K562 (cell line): ENCODE results near the gene PPAN. TPM values are rescaled to one million over a fixed set of nuclear protein-coding genes. Genes with fewer than 3 reads are reported as not detected.

Source experiments
- ATAC-seq: fragments of 200-7000 bp; cut with Tn5 transposase; 3 replicates; pipeline ENCODE4 v1.9.1; 2020; ENCODE audit warnings: moderate library complexity
- BruUV-seq: library from RNA; stranded (reverse); fragments of 400-500 nt; replicated peaks from 2 replicates; lab custom pipeline; 2021; lab: Mats Ljungman, UMichigan
- CTCF ChIA-PET: fragments of 300-600 bp; formaldehyde crosslinking; extraction: SDS; loops from one replicate; lab custom pipeline; 2021; ENCODE audit warnings: low intra/inter-chr PET ratio; lab: Yijun Ruan, JAX
- POLR2A ChIA-PET: fragments of 300-600, 350-650 bp; sonication (Branson Sonifier 250); formaldehyde crosslinking; extraction: SDS; loops from one replicate; lab custom pipeline; 2021; ENCODE audit warnings: antibody characterized with exemption, inconsistent platforms; lab: Yijun Ruan, JAX
- DNase-seq, 4 experiments: peaks; one replicate each; pipeline versions ENCODE4 v3.0.0 to v3.0.0-alpha.2; 2011 to 2018; ENCODE audit warnings: low spot score in 3 of 4, mixed read lengths in 3 of 4; ENCODE audit errors: extremely low read depth in 1 of 4
- FAIRE-seq: peaks from 2 replicates; lab custom pipeline; 2011; peaks lifted over from hg19 to GRCh38; lab: Jason Lieb, UNC
- H2AFZ ChIP-seq: 2 replicates; pipeline ENCODE4 v1.6.0; 2011; ENCODE audit warnings: low read depth, low read length, control low read depth, inconsistent platforms
- H3K27ac ChIP-seq: fragments of 200-600 bp; 3 replicates; pipeline ENCODE4 v1.8.0; 2011; ENCODE audit warnings: low read depth, mild to moderate bottlenecking, control low read depth, inconsistent platforms, low read length, moderate library complexity, mixed read lengths; ENCODE audit errors: extremely low read depth
- H3K27me3 ChIP-seq, 2 experiments: fragments of 300-600 bp in 1 of 2; 2 replicates in 1 of 2; 3 replicates in 1 of 2; pipeline versions ENCODE4 v1.6.0 to v1.8.0; 2011; ENCODE audit warnings: inconsistent platforms in 2 of 2, low read length in 2 of 2, mild to moderate bottlenecking in 1 of 2, mixed read lengths in 1 of 2, moderate library complexity in 1 of 2; ENCODE audit not compliant: control insufficient read depth in 2 of 2, insufficient read depth in 2 of 2
- H3K36me3 ChIP-seq: fragments of 300-600 bp; 3 replicates; pipeline ENCODE4 v1.8.0; 2011; ENCODE audit warnings: mild to moderate bottlenecking, low read length, inconsistent platforms; ENCODE audit not compliant: control insufficient read depth, insufficient read depth
- H3K4me1 ChIP-seq, 2 experiments: fragments of 200-600 bp in 1 of 2; replicated peaks in 1 of 2; 2 replicates in 1 of 2; 3 replicates in 1 of 2; pipeline versions ENCODE4 v1.5.1 to v1.8.0; 2011; ENCODE audit warnings: inconsistent platforms in 2 of 2, low read length in 2 of 2, mild to moderate bottlenecking in 1 of 2, mixed read lengths in 1 of 2, moderate library complexity in 1 of 2; ENCODE audit not compliant: control insufficient read depth in 2 of 2, insufficient read depth in 2 of 2
- H3K4me2 ChIP-seq: 2 replicates; pipeline ENCODE4 v1.6.1; 2011; ENCODE audit warnings: low read length, control low read depth, inconsistent platforms, mixed read lengths; ENCODE audit not compliant: insufficient read depth
- H3K4me3 ChIP-seq: fragments of 200-600 bp; sonication (generic), shearing (Covaris generic); 2 replicates; pipeline ENCODE4 v1.5.1; 2016; ENCODE audit warnings: control low read depth, inconsistent platforms
- H3K79me2 ChIP-seq: fragments of 200-600 bp; 3 replicates; pipeline ENCODE4 v1.8.0; 2011; ENCODE audit warnings: low read length, inconsistent platforms; ENCODE audit not compliant: control insufficient read depth, insufficient read depth
- H3K9ac ChIP-seq, 2 experiments: 2 replicates each; pipeline versions ENCODE4 v1.6.0 to v1.6.1; 2011; ENCODE audit warnings: low read depth in 2 of 2, low read length in 2 of 2, control low read depth in 1 of 2, inconsistent platforms in 1 of 2, mild to moderate bottlenecking in 1 of 2, mixed read lengths in 1 of 2; ENCODE audit not compliant: insufficient read depth in 1 of 2
- H3K9me1 ChIP-seq: one replicate; pipeline ENCODE4 v1.6.0; 2011; ENCODE audit warnings: inconsistent platforms, mild to moderate bottlenecking, low read length, moderate library complexity; ENCODE audit not compliant: control insufficient read depth, insufficient read depth
- H3K9me3 ChIP-seq: replicated peaks from 2 replicates; pipeline ENCODE4 v1.5.1; 2011; ENCODE audit warnings: low read depth, low read length, inconsistent platforms; ENCODE audit not compliant: control insufficient read depth, insufficient read depth
- H4K20me1 ChIP-seq: replicated peaks from 2 replicates; pipeline ENCODE4 v1.6.1; 2011; ENCODE audit warnings: low read length, inconsistent platforms, mixed read lengths; ENCODE audit not compliant: control insufficient read depth, insufficient read depth
- ASH1L ChIP-seq: fragments of 450-650 bp; IDR thresholded peaks from 2 replicates; pipeline ENCODE4 v1.6.1; 2018; ENCODE audit warnings: borderline replicate concordance, mild to moderate bottlenecking, low read depth; ENCODE audit not compliant: partially characterized antibody
- CHD1 ChIP-seq: fragments of 200-600 bp; sonication (generic); IDR thresholded peaks from one replicate; pipeline ENCODE4 v1.6.1; 2012; ENCODE audit warnings: mild to moderate bottlenecking, moderate library complexity, low read length, inconsistent platforms
- CTBP1 ChIP-seq: fragments of 450-650 bp; IDR thresholded peaks from 2 replicates; pipeline ENCODE4 v1.6.1; 2016; ENCODE audit warnings: borderline replicate concordance
- DIDO1 ChIP-seq: fragments of 450-650 bp; IDR thresholded peaks from 2 replicates; pipeline ENCODE4 v1.6.1; 2016; ENCODE audit warnings: low read depth, missing biosample characterization, missing genetic modification characterization
- ELF4 ChIP-seq: fragments of 450-650 bp; formaldehyde crosslinking; IDR thresholded peaks from 2 replicates; pipeline ENCODE4 v1.4.0; 2022; ENCODE audit warnings: missing genetic modification characterization
- FOXA1 ChIP-seq: fragments of 450-650 bp; IDR thresholded peaks from 2 replicates; pipeline ENCODE4 v1.6.1; 2016; ENCODE audit warnings: mild to moderate bottlenecking, borderline replicate concordance
- MED1 ChIP-seq: sonication (generic); formaldehyde crosslinking; IDR thresholded peaks from 2 replicates; pipeline ENCODE4 v1.8.1; 2023; ENCODE audit warnings: missing genetic modification reagents, borderline replicate concordance
- OTX1 ChIP-seq: fragments of 450-650 bp; formaldehyde crosslinking; IDR thresholded peaks from 2 replicates; pipeline ENCODE4 v1.4.0; 2022; ENCODE audit warnings: mild to moderate bottlenecking
- SMARCA4 ChIP-seq: fragments of 450-650 bp; IDR thresholded peaks from 2 replicates; pipeline ENCODE4 v1.6.1; 2016
- TRIM28 ChIP-seq: fragments of 450-650 bp; IDR thresholded peaks from 2 replicates; pipeline ENCODE4 v1.6.1; 2017
- ZFP1 ChIP-seq: fragments of 450-650 bp; formaldehyde crosslinking; IDR thresholded peaks from 2 replicates; pipeline ENCODE4 v1.4.0; 2020; ENCODE audit warnings: mild to moderate bottlenecking, mixed read lengths
- ZKSCAN1 ChIP-seq: fragments of 150-350 bp; IDR thresholded peaks from 2 replicates; pipeline ENCODE4 v1.6.1; 2016; ENCODE audit warnings: low read depth, low read length
- ZNF282 ChIP-seq: sonication (generic); formaldehyde crosslinking; IDR thresholded peaks from 2 replicates; pipeline ENCODE4 v1.8.1; 2023; ENCODE audit warnings: missing genetic modification reagents
- ZNF347 ChIP-seq: fragments of 450-650 bp; formaldehyde crosslinking; IDR thresholded peaks from 2 replicates; pipeline ENCODE4 v1.4.0; 2020; ENCODE audit warnings: low read depth, mild to moderate bottlenecking, moderate library complexity
- ZNF507 ChIP-seq: conservative IDR thresholded peaks from 2 replicates; pipeline ENCODE4 v1.6.1; 2017; ENCODE audit warnings: missing genetic modification characterization, missing compliant biosample characterization
- ZNF583 ChIP-seq: fragments of 250-450 bp; sonication (Bioruptor Pico); IDR thresholded peaks from 2 replicates; pipeline ENCODE4 v1.4.0; 2020
- in situ Hi-C: fragments of 300-500 bp; cut with MboI; formaldehyde crosslinking; loops from 4 replicates; pipeline ENCODE4 v1.15.0; 2018; ENCODE audit warnings: inconsistent platforms, mixed read lengths
- intact Hi-C: fragments of 100-400 bp; cut with micrococcal nuclease; formaldehyde crosslinking; loops from 2 replicates; pipeline ENCODE4 v1.14.2; 2022
- polyA plus RNA-seq, 8 experiments: library from polyadenylated mRNA; depleted of rRNA in 4 of 8; stranded (reverse) in 5 of 8; unstranded in 3 of 8; fragments of >200 nt; fragmentation: Nextera tagmentation in 2 of 8; fragmentation: Illumina TruSeq in 1 of 8; extraction: Ambion mirVana in 2 of 8; extraction: Trizol in 1 of 8; gene quantifications; 2 replicates each; pipeline versions ENCODE4 v1.2.1 to v1.2.3, GENCODE V29; 2011 to 2014; ENCODE audit warnings: inconsistent platforms in 1 of 8, missing spikeins in 1 of 8
- total RNA-seq, 7 experiments: library from RNA; depleted of rRNA in 6 of 7; stranded (reverse); fragments of >200 nt in 6 of 7; fragmentation: Illumina TruSeq in 2 of 7; extraction: Trizol in 2 of 7; gene quantifications; 2 replicates each; pipeline versions ENCODE4 v1.2.1 to v1.2.3, GENCODE V29; 2011 to 2021; ENCODE audit warnings: low replicate concordance in 1 of 7
- TF ChIP-seq, protein P1 (sequence below): fragments of 450-650 bp; formaldehyde crosslinking; conservative IDR thresholded peaks from 2 replicates; pipeline ENCODE4 v1.4.0; 2022; ENCODE audit warnings: mild to moderate bottlenecking, missing genetic modification characterization
- TF ChIP-seq, protein P2 (sequence below): fragments of 450-650 bp; IDR thresholded peaks from 2 replicates; pipeline ENCODE4 v1.6.1; 2014; ENCODE audit warnings: low read depth, mild to moderate bottlenecking, moderate library complexity, borderline replicate concordance
- TF ChIP-seq, protein P3 (sequence below): fragments of 150-350 bp; IDR thresholded peaks from 2 replicates; pipeline ENCODE4 v1.6.1; 2014; ENCODE audit warnings: low read depth, mild to moderate bottlenecking, low read length, borderline replicate concordance

PPAN gene
- total and polyA plus RNA-seq, 9 of the 15 experiments (the other 6 are each of a cell fraction or from before 2014, with no cell fraction given), result 2.2 to 129 (median 59.1) TPM

DNA sequence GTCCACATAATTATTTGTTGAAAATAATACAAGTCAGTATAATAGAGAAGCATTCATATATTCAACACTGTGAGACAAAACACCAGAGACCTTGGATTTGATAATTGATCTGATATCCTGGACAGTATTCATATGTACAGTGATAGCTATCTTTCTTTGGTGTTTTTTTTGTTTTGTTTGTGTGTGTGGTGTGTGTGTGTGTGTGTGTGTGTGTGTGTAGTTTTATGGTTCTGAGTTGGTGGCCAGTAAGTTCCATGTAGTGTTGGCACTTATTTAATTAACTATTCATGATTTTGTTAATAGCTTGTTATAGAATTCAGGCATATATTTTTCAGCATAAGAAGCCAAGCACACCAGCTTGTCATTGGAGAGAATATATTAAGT, 2.0 kb upstream of the PPAN start:
- Histone ChIP-seq H2AFZ (peak overlapping the region; percentile 75), H3K9me1 (no peaks in the 10 kb centered on the region), H3K4me3 (no peak overlapping the region), H3K4me1 (peaks cover 34 to 41% of the 10 kb centered on the region in 2 experiments), H3K9me3 (no peaks in the 10 kb centered on the region), H3K9ac (peak overlapping the region in 1 of 2 experiments; percentile 45; a peak in 2 of 4 replicates), H3K79me2 (peaks cover 31% of the 10 kb centered on the region), H3K27me3 (no peaks in the 10 kb centered on the region), H3K4me2 (no peak overlapping the region), H4K20me1 (no peaks in the 10 kb centered on the region), H3K36me3 (peaks cover 22% of the 10 kb centered on the region), H3K27ac (peak overlapping the region; percentile 74; the same call in 2 of the 3 replicates)
- peak in 1 of 4 experiments; percentile 1 for DNase-seq
- no peak for ATAC-seq
- no peak for FAIRE-seq
- in situ Hi-C loops (no loop called here), intact Hi-C loops (no loop called here)
- ChIA-PET CTCF (no interaction called here), POLR2A (interaction anchor here (1.0 to 1.4 kb wide), 2 partner anchors 10 to 11 kb away, joined by 3 read pairs; no protein-coding TSS in a partner anchor)
- BruUV-seq, result no TSS peak
- no peak for TF ChIP-seq DIDO1 (tag)
- TF ChIP-seq, protein P1, sequence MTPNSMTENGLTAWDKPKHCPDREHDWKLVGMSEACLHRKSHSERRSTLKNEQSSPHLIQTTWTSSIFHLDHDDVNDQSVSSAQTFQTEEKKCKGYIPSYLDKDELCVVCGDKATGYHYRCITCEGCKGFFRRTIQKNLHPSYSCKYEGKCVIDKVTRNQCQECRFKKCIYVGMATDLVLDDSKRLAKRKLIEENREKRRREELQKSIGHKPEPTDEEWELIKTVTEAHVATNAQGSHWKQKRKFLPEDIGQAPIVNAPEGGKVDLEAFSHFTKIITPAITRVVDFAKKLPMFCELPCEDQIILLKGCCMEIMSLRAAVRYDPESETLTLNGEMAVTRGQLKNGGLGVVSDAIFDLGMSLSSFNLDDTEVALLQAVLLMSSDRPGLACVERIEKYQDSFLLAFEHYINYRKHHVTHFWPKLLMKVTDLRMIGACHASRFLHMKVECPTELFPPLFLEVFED, result 0 out of 2 replicates have a peak, but pooled peaks have one; percentile 33
- no peak for TF ChIP-seq TRIM28
- TF ChIP-seq, protein P2, sequence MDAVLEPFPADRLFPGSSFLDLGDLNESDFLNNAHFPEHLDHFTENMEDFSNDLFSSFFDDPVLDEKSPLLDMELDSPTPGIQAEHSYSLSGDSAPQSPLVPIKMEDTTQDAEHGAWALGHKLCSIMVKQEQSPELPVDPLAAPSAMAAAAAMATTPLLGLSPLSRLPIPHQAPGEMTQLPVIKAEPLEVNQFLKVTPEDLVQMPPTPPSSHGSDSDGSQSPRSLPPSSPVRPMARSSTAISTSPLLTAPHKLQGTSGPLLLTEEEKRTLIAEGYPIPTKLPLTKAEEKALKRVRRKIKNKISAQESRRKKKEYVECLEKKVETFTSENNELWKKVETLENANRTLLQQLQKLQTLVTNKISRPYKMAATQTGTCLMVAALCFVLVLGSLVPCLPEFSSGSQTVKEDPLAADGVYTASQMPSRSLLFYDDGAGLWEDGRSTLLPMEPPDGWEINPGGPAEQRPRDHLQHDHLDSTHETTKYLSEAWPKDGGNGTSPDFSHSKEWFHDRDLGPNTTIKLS, result no peak
- peak; percentile 71; the same call in 1 of the 2 replicates for TF ChIP-seq OTX1 (CRISPR knock-in tag)
- no peak for TF ChIP-seq ZNF583 (CRISPR knock-in tag)
- no peak for TF ChIP-seq CHD1
- no peak for TF ChIP-seq ZNF282 (CRISPR knock-in tag)
- TF ChIP-seq CTBP1, result no peak
- TF ChIP-seq SMARCA4, result no peak; the same call in 1 of the 2 replicates
- TF ChIP-seq, protein P3, sequence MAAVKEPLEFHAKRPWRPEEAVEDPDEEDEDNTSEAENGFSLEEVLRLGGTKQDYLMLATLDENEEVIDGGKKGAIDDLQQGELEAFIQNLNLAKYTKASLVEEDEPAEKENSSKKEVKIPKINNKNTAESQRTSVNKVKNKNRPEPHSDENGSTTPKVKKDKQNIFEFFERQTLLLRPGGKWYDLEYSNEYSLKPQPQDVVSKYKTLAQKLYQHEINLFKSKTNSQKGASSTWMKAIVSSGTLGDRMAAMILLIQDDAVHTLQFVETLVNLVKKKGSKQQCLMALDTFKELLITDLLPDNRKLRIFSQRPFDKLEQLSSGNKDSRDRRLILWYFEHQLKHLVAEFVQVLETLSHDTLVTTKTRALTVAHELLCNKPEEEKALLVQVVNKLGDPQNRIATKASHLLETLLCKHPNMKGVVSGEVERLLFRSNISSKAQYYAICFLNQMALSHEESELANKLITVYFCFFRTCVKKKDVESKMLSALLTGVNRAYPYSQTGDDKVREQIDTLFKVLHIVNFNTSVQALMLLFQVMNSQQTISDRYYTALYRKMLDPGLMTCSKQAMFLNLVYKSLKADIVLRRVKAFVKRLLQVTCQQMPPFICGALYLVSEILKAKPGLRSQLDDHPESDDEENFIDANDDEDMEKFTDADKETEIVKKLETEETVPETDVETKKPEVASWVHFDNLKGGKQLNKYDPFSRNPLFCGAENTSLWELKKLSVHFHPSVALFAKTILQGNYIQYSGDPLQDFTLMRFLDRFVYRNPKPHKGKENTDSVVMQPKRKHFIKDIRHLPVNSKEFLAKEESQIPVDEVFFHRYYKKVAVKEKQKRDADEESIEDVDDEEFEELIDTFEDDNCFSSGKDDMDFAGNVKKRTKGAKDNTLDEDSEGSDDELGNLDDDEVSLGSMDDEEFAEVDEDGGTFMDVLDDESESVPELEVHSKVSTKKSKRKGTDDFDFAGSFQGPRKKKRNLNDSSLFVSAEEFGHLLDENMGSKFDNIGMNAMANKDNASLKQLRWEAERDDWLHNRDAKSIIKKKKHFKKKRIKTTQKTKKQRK, result no peak
- TF ChIP-seq FOXA1, result no peak
- TF ChIP-seq ZKSCAN1, result no peak
- no peak for TF ChIP-seq ZNF507 (tag)
- TF ChIP-seq ZNF347 (CRISPR knock-in tag), result no peak
- no peak for TF ChIP-seq ZFP1 (CRISPR knock-in tag)
- TF ChIP-seq ASH1L, result no peak
- TF ChIP-seq MED1 (CRISPR knock-in tag), result no peak
- TF ChIP-seq ELF4 (CRISPR knock-in tag), result peak; percentile 48; the same call in 1 of the 2 replicates
